NCI-H748 (cell line): ENCODE data around the gene SMIM27.
"Not testable (repeated sequence)": the region's sequence is repeated elsewhere in the genome, so short reads cannot be mapped to it uniquely, and the experiment has no call there.

Experiments
- DNase-seq: peaks from one replicate; lab custom pipeline; 2025; ENCODE audit not compliant: unreplicated experiment; lab: John Stamatoyannopoulos, UW

The SMIM27 gene

DNA sequence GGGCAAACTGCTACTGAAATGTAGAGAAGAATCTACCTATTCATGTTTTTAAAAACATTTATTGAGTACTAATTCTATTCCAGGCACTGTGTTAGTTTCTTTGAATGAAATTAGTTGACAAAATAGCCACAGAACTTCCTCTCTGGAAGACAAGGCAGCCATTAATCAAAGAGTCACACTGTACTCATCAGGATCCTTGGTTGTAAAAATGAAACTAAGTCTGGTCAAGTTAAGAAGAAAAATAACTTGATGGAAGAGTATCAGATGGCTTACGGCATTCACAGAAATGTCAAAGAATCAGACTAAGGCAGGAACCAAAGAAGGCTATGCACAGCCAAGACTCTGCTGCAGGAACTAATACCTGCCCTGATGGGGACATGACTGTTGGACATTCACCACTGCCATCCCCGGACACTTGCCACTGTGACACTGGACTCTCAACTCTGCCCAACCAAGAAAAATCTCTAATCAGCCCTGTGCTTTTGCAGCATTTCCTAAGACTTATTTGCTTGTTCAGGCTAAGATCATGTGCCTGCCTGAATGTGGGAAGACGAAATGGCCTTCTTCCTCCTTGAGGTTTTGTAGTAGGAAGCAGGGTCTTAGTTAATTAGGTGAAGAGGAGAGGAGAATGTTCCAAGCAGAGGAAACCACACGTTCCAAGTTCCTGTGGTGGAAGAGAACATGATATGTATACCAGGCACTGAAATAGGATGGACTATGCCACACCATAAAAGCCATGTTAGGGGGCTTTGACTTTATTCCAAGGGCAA, 44.2 kb downstream of the SMIM27 start:
- DNase-seq: no peak

DNA sequence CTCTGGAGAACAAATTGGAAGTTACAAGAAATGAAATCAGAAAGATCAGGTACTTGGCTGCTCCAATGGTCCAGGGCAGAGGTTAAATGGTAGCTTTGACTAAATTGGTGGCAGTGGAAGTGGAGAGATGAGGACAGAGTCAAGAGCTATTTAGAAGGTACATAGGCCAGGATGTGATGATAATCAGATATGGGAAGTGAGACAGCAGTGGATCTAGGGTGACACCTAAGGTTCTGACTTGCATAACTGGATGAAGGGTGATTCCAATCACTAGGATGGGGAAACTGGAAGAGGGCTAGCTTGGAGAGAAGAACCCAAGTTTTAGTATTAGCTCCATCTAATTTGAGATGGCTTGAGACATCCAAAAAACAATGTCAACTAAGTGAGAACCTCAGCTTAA, 44.8 kb downstream of the SMIM27 start:
- DNase-seq: no peak

DNA sequence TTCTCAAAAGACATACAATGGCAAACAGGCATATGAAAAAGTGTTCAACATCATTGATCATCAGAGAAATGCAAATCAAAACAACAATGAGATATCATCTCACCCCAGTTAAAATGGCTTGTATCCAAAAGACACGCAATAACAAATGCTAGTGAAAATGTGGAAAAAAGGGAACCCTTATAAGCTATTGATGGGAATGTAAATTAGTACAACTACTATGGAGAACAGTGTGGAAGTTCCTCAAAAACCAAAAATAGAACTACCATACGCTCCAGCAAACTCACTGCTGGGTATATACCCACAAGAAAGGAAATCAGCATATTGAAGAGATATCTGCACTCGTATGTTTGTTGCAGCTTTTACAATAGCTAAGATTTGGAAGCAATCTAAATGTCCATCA, 46.9 kb downstream of the SMIM27 start:
- DNase-seq: not testable (repeated sequence)
